Prostate gland (tissue), 2 donors: ENCODE results near the gene PLTP. TPM values are rescaled to one million over a fixed set of nuclear protein-coding genes. Genes with fewer than 3 reads are reported as not detected.

Experiments used
- DNase-seq: peaks from one replicate; pipeline ENCODE4 v3.0.0-alpha.2; 2019; ENCODE audit warnings: low spot score
- H3K27ac ChIP-seq, 2 donors: fragments of 200-600 bp; sonication (generic); 2 replicates each; pipeline ENCODE4 v1.5.1; 2017 to 2019
- H3K27me3 ChIP-seq: fragments of 200-600 bp; sonication (generic); replicated peaks from 2 replicates; pipeline ENCODE4 v1.5.1; 2019; ENCODE audit not compliant: insufficient read depth
- H3K36me3 ChIP-seq, 2 donors: fragments of 200-600 bp; sonication (generic); 1 replicate in 1 of 2; 2 replicates in 1 of 2; pipeline versions ENCODE4 v1.5.1 to v1.8.1; 2017 to 2019
- H3K4me1 ChIP-seq: fragments of 200-600 bp; sonication (generic); replicated peaks from 2 replicates; pipeline ENCODE4 v1.5.1; 2019
- H3K4me3 ChIP-seq, 2 donors: fragments of 200-600 bp; sonication (generic); 2 replicates each; pipeline ENCODE4 v1.5.1; 2017 to 2019
- H3K9me3 ChIP-seq: fragments of 200-600 bp; sonication (generic); 2 replicates; pipeline ENCODE4 v1.5.1; 2017
- POLR2A ChIP-seq: fragments of 450-650 bp; IDR thresholded peaks from one replicate; pipeline ENCODE4 v1.6.1; 2016; ENCODE audit warnings: antibody characterized with exemption, mild to moderate bottlenecking
- POLR2AphosphoS5 ChIP-seq: sonication (generic); formaldehyde crosslinking; IDR thresholded peaks from one replicate; pipeline ENCODE4 v1.6.1; 2017; ENCODE audit warnings: antibody characterized with exemption
- WGBS: methylation state at CpG from one replicate; pipeline ENCODE4 v1.1.5; 2018; 5-methylcytosine and 5-hydroxymethylcytosine counted together
- intact Hi-C: fragments of 100-400 bp; cut with DNase I; formaldehyde crosslinking; loops from one replicate; pipeline ENCODE4 v1.14.2; 2022
- total RNA-seq, 2 donors: library from RNA; depleted of rRNA; stranded (reverse); fragments of >200 nt; gene quantifications; one replicate each; pipeline ENCODE4 v1.1.0, GENCODE V29; 2016
- TF ChIP-seq, protein P1 (sequence below), 4 experiments: fragments of 200-600 bp in 2 of 4; fragments of 450-650 bp in 2 of 4; sonication (generic) in 2 of 4; IDR thresholded peaks; 1 replicate in 3 of 4; 2 replicates in 1 of 4; pipeline ENCODE4 v1.5.1; 2016 to 2019; ENCODE audit warnings: antibody characterized with exemption in 4 of 4, mild to moderate bottlenecking in 2 of 4, moderate library complexity in 2 of 4

The PLTP gene
- total RNA-seq, 2 donors from 2014 or later: 29.4 to 101 TPM

DNA sequence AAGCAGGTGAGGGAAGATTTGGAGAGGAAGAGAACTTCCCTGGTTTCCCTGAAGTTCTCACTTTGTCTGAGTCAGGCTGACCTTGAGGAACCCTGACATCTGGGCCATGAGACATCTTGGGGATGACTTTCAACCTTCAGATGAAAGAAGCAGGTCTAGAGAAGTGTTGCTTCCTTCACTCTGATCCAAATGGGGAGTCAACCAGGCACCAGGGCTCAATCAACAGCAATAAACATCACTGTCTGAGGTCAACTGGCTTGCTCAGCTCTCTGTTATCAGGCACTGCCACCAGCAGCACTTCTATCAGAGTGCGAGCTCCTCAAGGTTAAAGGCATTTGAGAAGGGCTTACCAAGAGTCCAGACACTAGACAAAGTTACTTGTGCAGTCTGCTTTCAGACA lies 61.0 kb downstream of the PLTP start:
- DNase-seq: no peak
- H3K36me3 ChIP-seq: peaks cover 0 to 12% of the 10 kb centered on the region in 2 donors
- WGBS: 94% methylated on average over 1 of the region's 1 CpG
- H3K27ac ChIP-seq: no peak overlapping the region
- H3K4me3 ChIP-seq: no peak overlapping the region
- no peaks in the 10 kb centered on the region for H3K27me3 ChIP-seq
- intact Hi-C loops: no loop called here
- no peaks in the 10 kb centered on the region for H3K9me3 ChIP-seq
- H3K4me1 ChIP-seq: peaks cover 8% of the 10 kb centered on the region
- TF ChIP-seq, protein P1, sequence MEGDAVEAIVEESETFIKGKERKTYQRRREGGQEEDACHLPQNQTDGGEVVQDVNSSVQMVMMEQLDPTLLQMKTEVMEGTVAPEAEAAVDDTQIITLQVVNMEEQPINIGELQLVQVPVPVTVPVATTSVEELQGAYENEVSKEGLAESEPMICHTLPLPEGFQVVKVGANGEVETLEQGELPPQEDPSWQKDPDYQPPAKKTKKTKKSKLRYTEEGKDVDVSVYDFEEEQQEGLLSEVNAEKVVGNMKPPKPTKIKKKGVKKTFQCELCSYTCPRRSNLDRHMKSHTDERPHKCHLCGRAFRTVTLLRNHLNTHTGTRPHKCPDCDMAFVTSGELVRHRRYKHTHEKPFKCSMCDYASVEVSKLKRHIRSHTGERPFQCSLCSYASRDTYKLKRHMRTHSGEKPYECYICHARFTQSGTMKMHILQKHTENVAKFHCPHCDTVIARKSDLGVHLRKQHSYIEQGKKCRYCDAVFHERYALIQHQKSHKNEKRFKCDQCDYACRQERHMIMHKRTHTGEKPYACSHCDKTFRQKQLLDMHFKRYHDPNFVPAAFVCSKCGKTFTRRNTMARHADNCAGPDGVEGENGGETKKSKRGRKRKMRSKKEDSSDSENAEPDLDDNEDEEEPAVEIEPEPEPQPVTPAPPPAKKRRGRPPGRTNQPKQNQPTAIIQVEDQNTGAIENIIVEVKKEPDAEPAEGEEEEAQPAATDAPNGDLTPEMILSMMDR (IDR thresholded peaks at IDR 0.05): no peak
- no peak for TF ChIP-seq POLR2A
- TF ChIP-seq POLR2AphosphoS5: no peak

DNA sequence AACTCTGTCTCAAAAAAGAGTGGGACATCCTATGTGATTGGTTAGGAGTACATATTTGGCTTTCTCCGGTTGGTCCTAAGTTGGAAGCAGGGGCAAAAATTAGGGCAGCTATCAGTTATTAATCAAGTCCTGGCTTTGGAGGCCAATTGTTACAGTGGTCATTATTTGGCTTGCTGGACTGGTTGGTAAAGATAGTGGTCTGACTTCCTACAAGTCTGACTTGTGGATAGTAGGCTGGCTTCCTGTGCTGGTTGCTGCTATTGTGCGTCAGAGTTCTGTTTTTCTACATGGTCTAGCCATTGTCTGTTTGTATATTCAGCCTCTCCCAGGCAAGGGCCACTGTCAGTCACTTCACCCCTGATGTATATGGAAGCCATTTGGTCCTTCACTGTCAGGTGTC lies 61.7 kb downstream of the PLTP start:
- no peak for DNase-seq
- H3K27me3 ChIP-seq: no peaks in the 10 kb centered on the region
- no peak overlapping the region for H3K27ac ChIP-seq
- H3K36me3 ChIP-seq: peaks cover 0 to 12% of the 10 kb centered on the region in 2 donors
- TF ChIP-seq POLR2AphosphoS5 (no peak), POLR2A (no peak)
- H3K9me3 ChIP-seq: no peaks in the 10 kb centered on the region
- intact Hi-C loops: no loop called here
- WGBS: 95% methylated on average over 2 of the region's 2 CpGs
- H3K4me3 ChIP-seq: no peak overlapping the region
- peaks cover 1% of the 10 kb centered on the region for H3K4me1 ChIP-seq

- Histone ChIP-seq H3K4me1 (no peaks in the 10 kb centered on the region), H3K27me3 (no peaks in the 10 kb centered on the region), H3K9me3 (no peaks in the 10 kb centered on the region), H3K36me3 (peaks cover 0 to 16% of the 10 kb centered on the region in 2 donors), H3K27ac (no peak overlapping the region), H3K4me3 (no peak overlapping the region)
- no peak for DNase-seq
- 90% methylated on average over 8 of the region's 8 CpGs for WGBS
- TF ChIP-seq POLR2AphosphoS5: no peak
- TF ChIP-seq, protein P1 (IDR thresholded peaks at IDR 0.05): no peak
- TF ChIP-seq POLR2A: no peak
- intact Hi-C loops: no loop called here
These were observed 62.9 kb downstream of the PLTP start for GRCh38 chr20:45848969-45849582.

Other genes starting within 250 kb of the PLTP start
- gene WFDC11, start 241.9 kb downstream of the PLTP start, total RNA-seq: not detected
- gene WFDC13, start 210.1 kb downstream of the PLTP start, total RNA-seq: not detected
- gene WFDC10B, start 207.1 kb downstream of the PLTP start, total RNA-seq: not detected
- not detected for gene SPINT4, start 189.8 kb downstream of the PLTP start, total RNA-seq
- 1 to 10 TPM in 1 of 2 donors, not detected in 1; 5.2 TPM for gene WFDC3, start 120.3 kb downstream of the PLTP start, total RNA-seq
- 10 to 100 TPM; 21.8 to 35.5 TPM for gene DNTTIP1, start 120.2 kb downstream of the PLTP start, total RNA-seq
- 10 to 100 TPM in 1 of 2 donors, 1 to 10 TPM in 1; 2.2 to 10.9 TPM for gene UBE2C, start 99.5 kb downstream of the PLTP start, total RNA-seq
- 1 to 10 TPM; 2.1 to 3.0 TPM for gene TNNC2, start 84.8 kb downstream of the PLTP start, total RNA-seq
- 10 to 100 TPM; 60.4 to 68.4 TPM for gene SNX21, start 78.4 kb downstream of the PLTP start, total RNA-seq
- gene ACOT8, start 54.8 kb downstream of the PLTP start, total RNA-seq: 10 to 100 TPM; 57.4 to 68.1 TPM
- 10 to 100 TPM in 1 of 2 donors, 1 to 10 TPM in 1; 4.3 to 11.9 TPM for gene ZSWIM3, start 54.5 kb downstream of the PLTP start, total RNA-seq
- 10 to 100 TPM; 13.8 to 17.8 TPM for gene ZSWIM1, start 30.9 kb downstream of the PLTP start, total RNA-seq
- gene SPATA25, start 24.5 kb downstream of the PLTP start, total RNA-seq: 1 to 10 TPM; 2.0 to 7.4 TPM
- gene NEURL2, start 20.9 kb downstream of the PLTP start, total RNA-seq: 10 to 100 TPM in 1 of 2 donors, 1 to 10 TPM in 1; 9.8 to 11.3 TPM
- 100 to 1,000 TPM in 1 of 2 donors, 10 to 100 TPM in 1; 37.9 to 215 TPM for gene CTSA, start 20.8 kb downstream of the PLTP start, total RNA-seq
- gene PCIF1, start 22.5 kb upstream of the PLTP start, total RNA-seq: 10 to 100 TPM; 39.8 to 54.9 TPM
- gene ZNF335, start 60.0 kb upstream of the PLTP start, total RNA-seq: 10 to 100 TPM; 21.4 to 43.4 TPM
- 1 to 10 TPM in 1 of 2 donors, under 1 TPM in 1; 0.59 to 1.4 TPM for gene MMP9, start 96.8 kb upstream of the PLTP start, total RNA-seq
- gene SLC12A5, start 117.1 kb upstream of the PLTP start, total RNA-seq: 1 to 10 TPM in 1 of 2 donors, not detected in 1; 3.6 TPM
- 10 to 100 TPM; 41.0 to 50.6 TPM for gene NCOA5, start 177.8 kb upstream of the PLTP start, total RNA-seq
- 10 to 100 TPM; 16.9 to 27.1 TPM for gene CD40, start 206.2 kb upstream of the PLTP start, total RNA-seq